K562 (cell line): Measurements from ENCODE around the gene MDM1. TPM values are rescaled to one million over a fixed set of nuclear protein-coding genes. Genes with fewer than 3 reads are reported as not detected.

Experiments used
- CHCHD3 ChIP-seq: fragments of 250-450 bp; sonication (Bioruptor Pico); IDR thresholded peaks from 2 replicates; pipeline ENCODE4 v2.1.2; 2022; ENCODE audit warnings: mild to moderate bottlenecking
- HMGN3 ChIP-seq: IDR thresholded peaks from 2 replicates; pipeline ENCODE4 v1.6.1; 2011; ENCODE audit warnings: borderline replicate concordance, low read depth, mild to moderate bottlenecking, mixed read lengths, low read length; ENCODE audit not compliant: insufficient read length; ENCODE audit errors: extremely low read depth
- MYBL2 ChIP-seq, 2 experiments: fragments of 450-650 bp in 1 of 2; sonication (generic) in 1 of 2; formaldehyde crosslinking in 1 of 2; IDR thresholded peaks; 2 replicates each; pipeline versions ENCODE4 v1.6.1 to v1.8.1; 2017 to 2022; ENCODE audit warnings: borderline replicate concordance in 1 of 2, inconsistent platforms in 1 of 2, low read depth in 1 of 2, mild to moderate bottlenecking in 1 of 2, missing genetic modification reagents in 1 of 2, moderate library complexity in 1 of 2
- PTBP1 ChIP-seq: fragments of 200-400 bp; formaldehyde crosslinking; IDR thresholded peaks from 2 replicates; pipeline ENCODE4 v1.6.1; 2017; ENCODE audit warnings: low read depth, low read length
- SETDB1 ChIP-seq: IDR thresholded peaks from one replicate; pipeline ENCODE4 v1.6.1; 2012; ENCODE audit warnings: low read length, control low read depth, inconsistent platforms
- SNIP1 ChIP-seq: fragments of 450-650 bp; IDR thresholded peaks from 2 replicates; pipeline ENCODE4 v1.7.1; 2017; ENCODE audit warnings: low read depth, mild to moderate bottlenecking
- polyA plus RNA-seq, 8 experiments: library from polyadenylated mRNA; depleted of rRNA in 4 of 8; stranded (reverse) in 5 of 8; unstranded in 3 of 8; fragments of >200 nt; fragmentation: Nextera tagmentation in 2 of 8; fragmentation: Illumina TruSeq in 1 of 8; extraction: Ambion mirVana in 2 of 8; extraction: Trizol in 1 of 8; gene quantifications; 2 replicates each; pipeline versions ENCODE4 v1.2.1 to v1.2.3, GENCODE V29; 2011 to 2014; ENCODE audit warnings: inconsistent platforms in 1 of 8, missing spikeins in 1 of 8
- total RNA-seq, 7 experiments: library from RNA; depleted of rRNA in 6 of 7; stranded (reverse); fragments of >200 nt in 6 of 7; fragmentation: Illumina TruSeq in 2 of 7; extraction: Trizol in 2 of 7; gene quantifications; 2 replicates each; pipeline versions ENCODE4 v1.2.1 to v1.2.3, GENCODE V29; 2011 to 2021; ENCODE audit warnings: low replicate concordance in 1 of 7
- TF ChIP-seq, protein P1 (sequence below): fragments of 250-450 bp; sonication (Bioruptor Pico); IDR thresholded peaks from 2 replicates; pipeline ENCODE4 v1.5.0; 2020; ENCODE audit warnings: mild to moderate bottlenecking
- TF ChIP-seq, protein P2 (sequence below): fragments of 250-450 bp; sonication (Bioruptor Pico); IDR thresholded peaks from 2 replicates; pipeline ENCODE4 v1.4.0; 2020
- TF ChIP-seq, protein P3 (sequence below), 2 experiments: fragments of 450-650 bp in 1 of 2; sonication (generic) in 1 of 2; formaldehyde crosslinking in 1 of 2; IDR thresholded peaks; 2 replicates each; pipeline versions ENCODE4 v1.7.1 to v1.9.0; 2016 to 2022; ENCODE audit warnings: inconsistent platforms in 1 of 2, mild to moderate bottlenecking in 1 of 2, missing genetic modification reagents in 1 of 2

MDM1 gene
- total and polyA plus RNA-seq, 9 of the 15 experiments (the other 6 are each of a cell fraction or from before 2014, with no cell fraction given): 7.5 to 16.8 (median 13.1) TPM

DNA sequence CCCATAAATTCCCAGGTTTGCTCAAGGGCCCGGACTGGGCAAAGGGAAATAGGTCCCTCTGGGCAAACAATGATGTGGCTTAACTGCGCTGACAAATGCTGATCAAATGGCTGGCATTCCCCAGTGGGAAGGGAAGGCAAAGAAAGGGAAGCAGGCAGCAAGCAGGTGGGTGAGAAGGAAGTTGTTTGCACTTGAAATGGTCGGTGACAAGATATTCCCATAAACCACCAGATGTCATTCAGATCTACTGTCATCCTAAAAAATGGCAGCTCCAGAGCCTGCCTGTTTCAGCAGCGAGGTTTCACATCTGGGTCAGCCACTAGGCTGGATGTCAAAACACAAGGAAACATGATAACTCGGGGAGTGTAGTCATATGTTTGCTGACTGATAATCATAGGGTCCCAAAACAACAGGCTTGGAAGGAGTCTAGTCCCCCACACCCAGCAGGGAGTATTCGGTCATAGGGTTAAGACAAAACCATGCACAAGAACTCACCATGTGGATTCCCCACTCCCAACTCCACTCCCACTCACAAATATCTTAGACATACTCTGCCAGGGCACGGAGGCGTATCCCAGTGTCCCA, 37.9 kb upstream of the MDM1 start (continued):
- TF ChIP-seq, protein P1, sequence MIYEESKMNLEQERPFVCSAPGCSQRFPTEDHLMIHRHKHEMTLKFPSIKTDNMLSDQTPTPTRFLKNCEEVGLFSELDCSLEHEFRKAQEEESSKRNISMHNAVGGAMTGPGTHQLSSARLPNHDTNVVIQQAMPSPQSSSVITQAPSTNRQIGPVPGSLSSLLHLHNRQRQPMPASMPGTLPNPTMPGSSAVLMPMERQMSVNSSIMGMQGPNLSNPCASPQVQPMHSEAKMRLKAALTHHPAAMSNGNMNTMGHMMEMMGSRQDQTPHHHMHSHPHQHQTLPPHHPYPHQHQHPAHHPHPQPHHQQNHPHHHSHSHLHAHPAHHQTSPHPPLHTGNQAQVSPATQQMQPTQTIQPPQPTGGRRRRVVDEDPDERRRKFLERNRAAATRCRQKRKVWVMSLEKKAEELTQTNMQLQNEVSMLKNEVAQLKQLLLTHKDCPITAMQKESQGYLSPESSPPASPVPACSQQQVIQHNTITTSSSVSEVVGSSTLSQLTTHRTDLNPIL (CRISPR knock-in tag): no peak
- no peak for TF ChIP-seq HMGN3
- TF ChIP-seq MYBL2 (IDR thresholded peaks at IDR 0.05; ENCODE audit: low read depth): no peak
- no peak for TF ChIP-seq MYBL2 (CRISPR knock-in tag; IDR thresholded peaks at IDR 0.05; ENCODE audit: borderline replicate concordance)
- TF ChIP-seq, protein P2, sequence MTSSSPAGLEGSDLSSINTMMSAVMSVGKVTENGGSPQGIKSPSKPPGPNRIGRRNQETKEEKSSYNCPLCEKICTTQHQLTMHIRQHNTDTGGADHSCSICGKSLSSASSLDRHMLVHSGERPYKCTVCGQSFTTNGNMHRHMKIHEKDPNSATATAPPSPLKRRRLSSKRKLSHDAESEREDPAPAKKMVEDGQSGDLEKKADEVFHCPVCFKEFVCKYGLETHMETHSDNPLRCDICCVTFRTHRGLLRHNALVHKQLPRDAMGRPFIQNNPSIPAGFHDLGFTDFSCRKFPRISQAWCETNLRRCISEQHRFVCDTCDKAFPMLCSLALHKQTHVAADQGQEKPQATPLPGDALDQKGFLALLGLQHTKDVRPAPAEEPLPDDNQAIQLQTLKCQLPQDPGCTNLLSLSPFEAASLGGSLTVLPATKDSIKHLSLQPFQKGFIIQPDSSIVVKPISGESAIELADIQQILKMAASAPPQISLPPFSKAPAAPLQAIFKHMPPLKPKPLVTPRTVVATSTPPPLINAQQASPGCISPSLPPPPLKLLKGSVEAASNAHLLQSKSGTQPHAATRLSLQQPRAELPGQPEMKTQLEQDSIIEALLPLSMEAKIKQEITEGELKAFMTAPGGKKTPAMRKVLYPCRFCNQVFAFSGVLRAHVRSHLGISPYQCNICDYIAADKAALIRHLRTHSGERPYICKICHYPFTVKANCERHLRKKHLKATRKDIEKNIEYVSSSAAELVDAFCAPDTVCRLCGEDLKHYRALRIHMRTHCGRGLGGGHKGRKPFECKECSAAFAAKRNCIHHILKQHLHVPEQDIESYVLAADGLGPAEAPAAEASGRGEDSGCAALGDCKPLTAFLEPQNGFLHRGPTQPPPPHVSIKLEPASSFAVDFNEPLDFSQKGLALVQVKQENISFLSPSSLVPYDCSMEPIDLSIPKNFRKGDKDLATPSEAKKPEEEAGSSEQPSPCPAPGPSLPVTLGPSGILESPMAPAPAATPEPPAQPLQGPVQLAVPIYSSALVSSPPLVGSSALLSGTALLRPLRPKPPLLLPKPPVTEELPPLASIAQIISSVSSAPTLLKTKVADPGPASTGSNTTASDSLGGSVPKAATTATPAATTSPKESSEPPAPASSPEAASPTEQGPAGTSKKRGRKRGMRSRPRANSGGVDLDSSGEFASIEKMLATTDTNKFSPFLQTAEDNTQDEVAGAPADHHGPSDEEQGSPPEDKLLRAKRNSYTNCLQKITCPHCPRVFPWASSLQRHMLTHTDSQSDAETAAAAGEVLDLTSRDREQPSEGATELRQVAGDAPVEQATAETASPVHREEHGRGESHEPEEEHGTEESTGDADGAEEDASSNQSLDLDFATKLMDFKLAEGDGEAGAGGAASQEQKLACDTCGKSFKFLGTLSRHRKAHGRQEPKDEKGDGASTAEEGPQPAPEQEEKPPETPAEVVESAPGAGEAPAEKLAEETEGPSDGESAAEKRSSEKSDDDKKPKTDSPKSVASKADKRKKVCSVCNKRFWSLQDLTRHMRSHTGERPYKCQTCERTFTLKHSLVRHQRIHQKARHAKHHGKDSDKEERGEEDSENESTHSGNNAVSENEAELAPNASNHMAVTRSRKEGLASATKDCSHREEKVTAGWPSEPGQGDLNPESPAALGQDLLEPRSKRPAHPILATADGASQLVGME: 0 out of 2 replicates have a peak, but pooled peaks have one; percentile 28
- TF ChIP-seq, protein P3, sequence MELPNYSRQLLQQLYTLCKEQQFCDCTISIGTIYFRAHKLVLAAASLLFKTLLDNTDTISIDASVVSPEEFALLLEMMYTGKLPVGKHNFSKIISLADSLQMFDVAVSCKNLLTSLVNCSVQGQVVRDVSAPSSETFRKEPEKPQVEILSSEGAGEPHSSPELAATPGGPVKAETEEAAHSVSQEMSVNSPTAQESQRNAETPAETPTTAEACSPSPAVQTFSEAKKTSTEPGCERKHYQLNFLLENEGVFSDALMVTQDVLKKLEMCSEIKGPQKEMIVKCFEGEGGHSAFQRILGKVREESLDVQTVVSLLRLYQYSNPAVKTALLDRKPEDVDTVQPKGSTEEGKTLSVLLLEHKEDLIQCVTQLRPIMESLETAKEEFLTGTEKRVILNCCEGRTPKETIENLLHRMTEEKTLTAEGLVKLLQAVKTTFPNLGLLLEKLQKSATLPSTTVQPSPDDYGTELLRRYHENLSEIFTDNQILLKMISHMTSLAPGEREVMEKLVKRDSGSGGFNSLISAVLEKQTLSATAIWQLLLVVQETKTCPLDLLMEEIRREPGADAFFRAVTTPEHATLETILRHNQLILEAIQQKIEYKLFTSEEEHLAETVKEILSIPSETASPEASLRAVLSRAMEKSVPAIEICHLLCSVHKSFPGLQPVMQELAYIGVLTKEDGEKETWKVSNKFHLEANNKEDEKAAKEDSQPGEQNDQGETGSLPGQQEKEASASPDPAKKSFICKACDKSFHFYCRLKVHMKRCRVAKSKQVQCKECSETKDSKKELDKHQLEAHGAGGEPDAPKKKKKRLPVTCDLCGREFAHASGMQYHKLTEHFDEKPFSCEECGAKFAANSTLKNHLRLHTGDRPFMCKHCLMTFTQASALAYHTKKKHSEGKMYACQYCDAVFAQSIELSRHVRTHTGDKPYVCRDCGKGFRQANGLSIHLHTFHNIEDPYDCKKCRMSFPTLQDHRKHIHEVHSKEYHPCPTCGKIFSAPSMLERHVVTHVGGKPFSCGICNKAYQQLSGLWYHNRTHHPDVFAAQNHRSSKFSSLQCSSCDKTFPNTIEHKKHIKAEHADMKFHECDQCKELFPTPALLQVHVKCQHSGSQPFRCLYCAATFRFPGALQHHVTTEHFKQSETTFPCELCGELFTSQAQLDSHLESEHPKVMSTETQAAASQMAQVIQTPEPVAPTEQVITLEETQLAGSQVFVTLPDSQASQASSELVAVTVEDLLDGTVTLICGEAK (IDR thresholded peaks at IDR 0.05): no peak
- TF ChIP-seq, protein P3 (CRISPR knock-in tag; IDR thresholded peaks at IDR 0.05): no peak
- TF ChIP-seq CHCHD3 (CRISPR knock-in tag): no peak
- TF ChIP-seq PTBP1: no peak
- TF ChIP-seq SETDB1: no peak
- no peak for TF ChIP-seq SNIP1
